SK-N-SH (cell line): Measurements from ENCODE around the gene JPH2. TPM values are rescaled to one million over a fixed set of nuclear protein-coding genes. Genes with fewer than 3 reads are reported as not detected.

Experiments
- CTCF ChIA-PET: fragments of 300-600, 350-600 bp; formaldehyde crosslinking; extraction: SDS; loops from one replicate; lab custom pipeline; 2021; lab: Yijun Ruan, JAX
- POLR2A ChIA-PET: fragments of 350-600 bp; sonication (Branson Sonifier 250); formaldehyde crosslinking; extraction: SDS; loops from one replicate; lab custom pipeline; 2020; ENCODE audit warnings: antibody characterized with exemption, inconsistent platforms; lab: Yijun Ruan, JAX
- DNase-seq: peaks from one replicate; pipeline ENCODE4 v3.0.0; 2012
- H2AFZ ChIP-seq: fragments of 200-600 bp; sonication (generic); 2 replicates; pipeline ENCODE4 v1.8.1; 2016; ENCODE audit warnings: antibody characterized with exemption, mild to moderate bottlenecking, low read depth
- H3F3A ChIP-seq: fragments of 200-600 bp; sonication (generic); replicated peaks from 2 replicates; pipeline ENCODE3; 2016; ENCODE audit warnings: antibody characterized with exemption, mild to moderate bottlenecking; ENCODE audit not compliant: insufficient read depth
- H3K27ac ChIP-seq, 2 experiments: fragments of 200-500 bp in 1 of 2; fragments of 200-600 bp in 1 of 2; sonication (Bioruptor generic) in 1 of 2; sonication (generic), shearing (Covaris generic) in 1 of 2; 2 replicates each; pipeline versions ENCODE4 v1.5.1 to v1.6.1; 2014 to 2016; ENCODE audit warnings: low read depth in 2 of 2, inconsistent platforms in 1 of 2, low read length in 1 of 2, mild to moderate bottlenecking in 1 of 2, mixed read lengths in 1 of 2
- H3K27me3 ChIP-seq: fragments of 200-600 bp; sonication (generic), shearing (Covaris generic); 2 replicates; pipeline ENCODE4 v1.6.1; 2016; ENCODE audit warnings: mixed run types; ENCODE audit not compliant: insufficient read depth
- H3K36me3 ChIP-seq, 2 experiments: fragments of 200-500 bp in 1 of 2; fragments of 200-600 bp in 1 of 2; sonication (Bioruptor generic) in 1 of 2; sonication (generic) in 1 of 2; replicated peaks in 1 of 2; 2 replicates each; pipeline versions ENCODE3 to v1.5.1; 2014 to 2016; ENCODE audit warnings: low read length in 1 of 2, mild to moderate bottlenecking in 1 of 2; ENCODE audit not compliant: insufficient read depth in 2 of 2, control insufficient read depth in 1 of 2
- H3K4me1 ChIP-seq, 2 experiments: fragments of 200-500 bp in 1 of 2; fragments of 200-600 bp in 1 of 2; sonication (Bioruptor generic) in 1 of 2; sonication (generic), shearing (Covaris generic) in 1 of 2; 2 replicates each; pipeline versions ENCODE4 v1.5.1 to v1.6.1; 2014 to 2016; ENCODE audit warnings: low read depth in 1 of 2, low read length in 1 of 2, mixed run types in 1 of 2; ENCODE audit not compliant: insufficient read depth in 2 of 2, control insufficient read depth in 1 of 2
- H3K4me2 ChIP-seq: fragments of 200-600 bp; sonication (generic), shearing (Covaris generic); 2 replicates; pipeline ENCODE4 v1.6.1; 2017; ENCODE audit warnings: mixed run types
- H3K4me3 ChIP-seq, 2 experiments: fragments of 200-500 bp in 1 of 2; fragments of 200-600 bp in 1 of 2; sonication (Bioruptor generic) in 1 of 2; sonication (generic), shearing (Covaris generic) in 1 of 2; 2 replicates each; pipeline versions ENCODE4 v1.5.1 to v1.8.1; 2014 to 2016; ENCODE audit warnings: low read depth in 2 of 2, inconsistent platforms in 1 of 2, low read length in 1 of 2, mild to moderate bottlenecking in 1 of 2, mixed read lengths in 1 of 2, moderate library complexity in 1 of 2
- H3K79me2 ChIP-seq: fragments of 200-600 bp; sonication (generic); 2 replicates; pipeline ENCODE4 v1.8.1; 2017; ENCODE audit warnings: mild to moderate bottlenecking; ENCODE audit not compliant: insufficient read depth
- H3K9ac ChIP-seq: fragments of 200-600 bp; sonication (generic); 2 replicates; pipeline ENCODE4 v1.6.1; 2017; ENCODE audit warnings: mixed run types
- H3K9me2 ChIP-seq: fragments of 200-600 bp; sonication (generic); 2 replicates; pipeline ENCODE4 v1.6.1; 2017; ENCODE audit warnings: mixed run types
- H3K9me3 ChIP-seq: fragments of 200-600 bp; sonication (generic); 2 replicates; pipeline ENCODE4 v1.6.1; 2017; ENCODE audit warnings: mixed run types, mild to moderate bottlenecking, moderate library complexity
- H4K20me1 ChIP-seq: fragments of 200-600 bp; sonication (generic); 2 replicates; pipeline ENCODE4 v1.6.1; 2017; ENCODE audit warnings: mild to moderate bottlenecking, mixed run types; ENCODE audit not compliant: insufficient read depth
- CTCF ChIP-seq: fragments of 200-600 bp; sonication (generic); IDR thresholded peaks from 2 replicates; pipeline ENCODE4 v1.6.1; 2017; ENCODE audit warnings: antibody characterized with exemption, mild to moderate bottlenecking, moderate library complexity
- ELF1 ChIP-seq: IDR thresholded peaks from 2 replicates; pipeline ENCODE4 v1.4.0; 2012
- EZH2phosphoT487 ChIP-seq: fragments of 200-600 bp; sonication (generic); IDR thresholded peaks from 2 replicates; pipeline ENCODE4 v1.6.1; 2017; ENCODE audit warnings: low read depth, mixed run types, mild to moderate bottlenecking, antibody characterized with exemption, moderate library complexity, borderline replicate concordance
- FOSL2 ChIP-seq: IDR thresholded peaks from 2 replicates; pipeline ENCODE4 v1.4.0; 2012; ENCODE audit warnings: low read depth, mild to moderate bottlenecking, moderate library complexity, borderline replicate concordance
- FOXJ3 ChIP-seq: sonication (generic); formaldehyde crosslinking; IDR thresholded peaks from 2 replicates; pipeline ENCODE4 v1.5.1; 2020; ENCODE audit warnings: mild to moderate bottlenecking, missing genetic modification reagents
- GATA2 ChIP-seq: sonication (generic); formaldehyde crosslinking; IDR thresholded peaks from 2 replicates; pipeline ENCODE4 v1.5.0; 2020; ENCODE audit warnings: mild to moderate bottlenecking, missing genetic modification reagents
- IRF3 ChIP-seq: fragments of 150-350 bp; IDR thresholded peaks from 2 replicates; pipeline ENCODE4 v1.6.1; 2016; ENCODE audit warnings: mild to moderate bottlenecking, low read depth, low read length
- MAX ChIP-seq: IDR thresholded peaks from 2 replicates; pipeline ENCODE4 v1.4.0; 2012; ENCODE audit warnings: low read depth
- MXI1 ChIP-seq: IDR thresholded peaks from 2 replicates; pipeline ENCODE4 v1.6.1; 2012; ENCODE audit warnings: mild to moderate bottlenecking, low read depth, low read length, improper control_type of control experiment
- NRF1 ChIP-seq: IDR thresholded peaks from 2 replicates; pipeline ENCODE4 v1.6.1; 2012; ENCODE audit warnings: low read depth, mild to moderate bottlenecking, low read length
- PBX3 ChIP-seq: IDR thresholded peaks from 2 replicates; pipeline ENCODE4; 2012
- RFX5 ChIP-seq: IDR thresholded peaks from 2 replicates; pipeline ENCODE4 v1.6.1; 2012; ENCODE audit warnings: mild to moderate bottlenecking, improper control_type of control experiment, low read length
- RXRA ChIP-seq: IDR thresholded peaks from 2 replicates; pipeline ENCODE4 v1.4.0; 2012; ENCODE audit warnings: low read depth, mild to moderate bottlenecking, borderline replicate concordance
- SMC3 ChIP-seq: IDR thresholded peaks from 2 replicates; pipeline ENCODE4 v1.6.1; 2012; ENCODE audit warnings: low read depth, low read length, improper control_type of control experiment
- TCF12 ChIP-seq: IDR thresholded peaks from 2 replicates; pipeline ENCODE4 v1.4.0; 2012
- TEAD4 ChIP-seq: IDR thresholded peaks from 2 replicates; pipeline ENCODE4 v1.4.0; 2012; ENCODE audit warnings: mild to moderate bottlenecking, borderline replicate concordance; ENCODE audit not compliant: insufficient read depth
- WGBS: methylation state at CpG from one replicate; pipeline ENCODE4 v1.1.6; 2017; ENCODE audit warnings: low lambda C conversion rate; 5-methylcytosine and 5-hydroxymethylcytosine counted together
- polyA plus RNA-seq, 3 experiments: library from polyadenylated mRNA; depleted of rRNA; stranded (reverse); fragments of >200 nt; gene quantifications; 2 replicates each; pipeline ENCODE4 v1.2.3, GENCODE V29; 2012

The JPH2 gene
- polyA plus RNA-seq, 1 of the 3 experiments (the other 2 are of a cell fraction), result 0.67 TPM

- CTCF ChIA-PET, result interaction anchor here (0.5 to 19.9 kb wide), 4 partner anchors 12 to 134 kb away, joined by 3 to 618 read pairs (median 28); partner anchors contain the start of gene FITM2
- H3K4me3 ChIP-seq, result no peak overlapping the region
- DNase-seq, result no peak
- 82% methylated on average over 13 of the region's 14 CpGs for WGBS
- H3K9ac ChIP-seq, result no peak overlapping the region
- TF ChIP-seq RXRA (no peak), IRF3 (no peak), ELF1 (no peak), PBX3 (no peak), SMC3 (no peak), MAX (no peak), EZH2phosphoT487 (no peak), TEAD4 (no peak), NRF1 (no peak), MXI1 (no peak), RFX5 (no peak), GATA2 (CRISPR knock-in tag) (no peak), FOSL2 (no peak), TCF12 (no peak), FOXJ3 (CRISPR knock-in tag) (no peak), CTCF (no peak)
- TF ChIP-seq, all 33 proteins: peak for 0
- no peaks in the 10 kb centered on the region for H3K79me2 ChIP-seq
- no peak overlapping the region for H3K4me2 ChIP-seq
- H4K20me1 ChIP-seq, result no peaks in the 10 kb centered on the region
- H3F3A ChIP-seq, result peaks cover 3% of the 10 kb centered on the region
- peaks cover 3 to 11% of the 10 kb centered on the region in 2 experiments; a peak in 3 of 4 replicates for H3K4me1 ChIP-seq
- H2AFZ ChIP-seq, result no peak overlapping the region
- H3K27me3 ChIP-seq, result no peaks in the 10 kb centered on the region
- no peaks in the 10 kb centered on the region for H3K9me3 ChIP-seq
- H3K27ac ChIP-seq, result no peak overlapping the region
- H3K36me3 ChIP-seq, result no peaks in the 10 kb centered on the region
- POLR2A ChIA-PET, result no interaction called here
- no peaks in the 10 kb centered on the region for H3K9me2 ChIP-seq
Measured at GRCh38 chr20:44176833-44177534, 10.0 kb downstream of the JPH2 start.
